Activated CD4-positive, alpha-beta T cell treated with anti-CD3 and anti-CD28 coated beads, Interleukin-2, amount 50 U/mL, for 4 hours (primary cell): ENCODE data around the gene GOLGA6A.
"Not testable (repeated sequence)": the region's sequence is repeated elsewhere in the genome, so short reads cannot be mapped to it uniquely, and the experiment has no call there.

Source experiments
- DNase-seq, 2 experiments: peaks; one replicate each; pipeline ENCODE4 v3.0.0-alpha.2; 2020

GOLGA6A gene

DNA sequence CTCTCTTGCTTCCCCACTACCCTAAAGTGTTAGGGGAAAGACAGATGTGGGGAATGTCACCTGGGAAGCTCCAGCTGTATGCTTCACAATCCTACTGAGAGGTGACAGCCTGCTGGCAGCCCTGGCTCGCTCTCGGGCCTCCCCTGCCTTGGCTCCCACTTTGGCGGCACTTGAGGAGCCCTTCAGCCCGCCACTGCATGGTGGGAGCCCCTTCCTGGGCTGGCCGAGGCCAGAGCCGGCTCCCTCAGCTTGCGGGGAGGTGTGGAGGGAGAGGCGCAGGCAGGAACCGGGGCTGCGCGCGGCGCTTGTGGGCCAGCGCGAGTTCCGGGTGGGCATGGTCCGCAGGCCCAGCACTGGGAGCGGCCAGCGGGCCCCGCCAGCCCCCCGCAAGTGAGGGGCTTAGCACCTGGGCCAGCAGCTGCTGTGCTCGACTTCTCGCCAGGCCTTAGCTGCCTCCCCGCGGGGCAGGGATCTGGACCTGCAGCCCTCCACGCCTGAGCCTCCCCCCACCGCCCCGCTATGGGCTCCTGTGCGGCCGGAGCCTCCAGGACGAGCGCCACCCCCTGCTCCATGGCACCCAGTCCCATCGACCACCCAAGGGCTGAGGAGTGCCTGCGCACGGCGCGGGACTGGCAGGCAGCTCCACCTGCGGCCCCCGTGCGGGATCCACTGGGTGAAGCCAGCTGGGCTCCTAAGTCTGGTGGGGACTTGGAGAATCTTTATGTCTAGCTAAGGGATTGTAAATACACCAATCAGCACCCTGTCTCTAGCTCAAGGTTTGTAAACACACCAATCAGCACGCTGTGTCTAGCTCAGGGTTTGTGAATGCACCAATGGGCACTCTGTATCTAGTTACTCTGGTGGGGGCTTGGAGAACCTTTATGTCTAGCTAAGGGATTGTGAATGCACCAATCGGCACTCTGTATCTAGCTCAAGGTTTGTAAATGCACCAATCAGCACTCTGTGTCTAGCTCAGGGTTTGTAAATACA, 29.8 kb downstream of the GOLGA6A start:
- DNase-seq: not testable (repeated sequence)

DNA sequence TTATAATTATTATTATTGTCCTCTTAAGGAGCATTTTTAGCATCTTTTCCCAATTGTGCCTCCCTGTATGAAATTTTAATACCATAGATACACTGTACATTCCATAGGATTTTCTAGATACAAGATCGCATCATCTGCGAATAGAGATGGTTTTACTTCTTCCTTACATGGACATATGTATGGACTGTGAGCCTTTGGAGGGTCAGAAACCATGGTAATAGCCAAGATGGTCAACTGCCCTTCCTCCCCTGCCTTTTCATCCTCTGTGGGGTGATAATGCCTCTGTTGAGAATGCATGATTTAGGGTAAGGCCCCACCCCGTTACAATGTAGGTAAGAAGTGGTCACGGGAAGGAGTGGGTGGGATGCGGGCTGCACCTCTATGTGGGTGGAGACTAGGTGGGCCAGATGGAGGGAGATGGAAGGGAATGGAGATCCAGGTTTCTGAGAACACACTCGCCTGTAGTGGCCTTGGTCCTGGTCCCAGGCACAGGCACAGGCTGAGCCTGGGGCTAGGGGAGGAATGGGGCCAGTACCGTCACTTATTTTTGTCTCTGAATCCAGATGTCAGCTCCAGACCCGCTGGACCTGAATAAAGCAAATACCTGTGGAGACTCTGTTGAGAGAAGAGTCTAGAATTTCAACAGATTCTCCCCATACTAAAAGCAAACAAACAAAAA, 31.7 kb downstream of the GOLGA6A start:
- no peak for DNase-seq

DNA sequence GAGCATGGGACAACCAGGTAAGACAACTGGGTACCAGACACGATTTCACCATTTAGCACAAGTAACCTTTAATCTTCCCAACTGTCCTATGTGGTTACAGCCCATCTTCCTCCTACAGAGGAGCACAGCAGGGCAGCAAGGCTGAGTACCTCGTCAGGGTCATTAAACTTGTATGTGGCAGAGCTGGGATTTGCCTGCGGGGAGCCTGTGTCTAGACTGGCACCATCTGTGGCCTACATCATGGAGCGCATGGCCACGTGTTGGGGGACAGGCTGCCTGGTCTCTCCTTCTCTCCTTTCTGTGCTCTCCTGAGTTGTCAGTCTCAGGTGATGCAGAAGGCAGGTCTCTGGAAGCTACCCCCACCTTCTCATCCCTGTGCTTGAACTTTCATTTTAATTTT, 32.2 kb downstream of the GOLGA6A start:
- no peak for DNase-seq

DNA sequence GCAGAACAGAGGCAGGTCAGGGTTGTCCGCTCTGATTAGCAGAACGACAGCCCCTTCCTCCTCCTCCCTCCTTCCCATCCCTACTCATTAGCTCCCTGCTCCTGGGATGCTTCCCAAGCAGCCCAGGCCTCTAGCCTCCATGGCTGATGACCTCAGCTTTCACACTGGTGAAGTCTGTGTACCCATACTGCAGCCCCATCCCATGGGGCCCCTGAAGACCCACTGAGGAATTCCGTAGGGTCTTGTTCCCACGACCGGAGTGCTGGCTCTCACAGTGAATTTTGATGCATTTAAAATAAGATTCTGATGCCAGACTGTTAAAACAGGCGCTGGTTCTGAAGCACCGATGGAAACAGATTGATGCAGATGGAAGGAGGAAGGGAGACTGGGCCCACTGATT, 36.1 kb downstream of the GOLGA6A start:
- DNase-seq: no peak

DNA sequence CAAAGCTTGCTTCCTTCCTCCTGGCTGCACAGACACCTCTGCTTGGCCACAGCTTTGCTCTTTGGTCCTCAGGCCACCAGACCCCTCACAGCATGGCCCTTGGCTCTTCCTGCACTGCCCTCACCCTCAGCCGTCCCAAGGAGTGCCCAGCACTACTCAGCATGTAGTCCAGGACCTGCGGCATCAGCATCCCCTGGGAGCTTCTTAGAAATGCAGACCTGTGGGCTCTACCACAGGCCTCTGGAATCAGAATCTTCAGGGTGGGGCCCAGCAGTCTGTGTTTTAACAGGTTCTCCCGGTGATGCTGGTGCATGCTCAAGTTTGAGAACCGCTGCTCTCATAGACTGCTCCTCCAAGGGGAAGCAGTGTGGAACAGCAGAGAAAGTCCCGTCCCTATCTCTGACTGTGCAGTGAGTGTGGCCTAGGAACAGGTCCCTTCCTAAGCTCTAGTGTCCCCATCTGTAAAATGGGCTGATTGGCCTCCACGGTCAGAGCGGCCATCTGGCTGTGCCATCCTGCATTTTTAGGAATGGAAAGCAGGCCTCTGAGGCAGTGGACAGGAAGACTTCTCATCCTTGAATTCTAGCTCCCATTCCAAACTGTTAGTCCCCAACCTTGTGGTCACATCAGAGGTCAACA, 36.6 kb downstream of the GOLGA6A start:
- DNase-seq: no peak

DNA sequence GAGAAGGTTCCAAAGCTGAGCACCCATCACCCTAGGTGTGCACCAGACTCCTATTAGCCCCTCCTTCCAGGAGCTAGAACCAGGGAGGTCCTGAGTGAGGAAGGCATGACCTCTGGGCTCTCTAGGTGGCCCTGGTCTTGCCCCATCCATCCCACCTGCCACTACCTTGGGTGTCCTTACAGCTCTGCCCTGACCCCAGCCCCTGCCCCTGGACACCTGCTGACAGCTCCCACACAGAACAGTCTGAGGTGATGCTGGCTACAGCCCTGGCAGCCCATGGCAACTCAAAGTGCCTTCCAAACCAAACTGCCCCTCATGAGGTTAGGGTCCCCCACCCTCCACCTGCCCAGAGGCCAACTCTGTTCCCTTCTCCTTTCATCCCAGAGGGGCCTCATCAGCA, 37.2 kb downstream of the GOLGA6A start:
- no peak for DNase-seq

DNA sequence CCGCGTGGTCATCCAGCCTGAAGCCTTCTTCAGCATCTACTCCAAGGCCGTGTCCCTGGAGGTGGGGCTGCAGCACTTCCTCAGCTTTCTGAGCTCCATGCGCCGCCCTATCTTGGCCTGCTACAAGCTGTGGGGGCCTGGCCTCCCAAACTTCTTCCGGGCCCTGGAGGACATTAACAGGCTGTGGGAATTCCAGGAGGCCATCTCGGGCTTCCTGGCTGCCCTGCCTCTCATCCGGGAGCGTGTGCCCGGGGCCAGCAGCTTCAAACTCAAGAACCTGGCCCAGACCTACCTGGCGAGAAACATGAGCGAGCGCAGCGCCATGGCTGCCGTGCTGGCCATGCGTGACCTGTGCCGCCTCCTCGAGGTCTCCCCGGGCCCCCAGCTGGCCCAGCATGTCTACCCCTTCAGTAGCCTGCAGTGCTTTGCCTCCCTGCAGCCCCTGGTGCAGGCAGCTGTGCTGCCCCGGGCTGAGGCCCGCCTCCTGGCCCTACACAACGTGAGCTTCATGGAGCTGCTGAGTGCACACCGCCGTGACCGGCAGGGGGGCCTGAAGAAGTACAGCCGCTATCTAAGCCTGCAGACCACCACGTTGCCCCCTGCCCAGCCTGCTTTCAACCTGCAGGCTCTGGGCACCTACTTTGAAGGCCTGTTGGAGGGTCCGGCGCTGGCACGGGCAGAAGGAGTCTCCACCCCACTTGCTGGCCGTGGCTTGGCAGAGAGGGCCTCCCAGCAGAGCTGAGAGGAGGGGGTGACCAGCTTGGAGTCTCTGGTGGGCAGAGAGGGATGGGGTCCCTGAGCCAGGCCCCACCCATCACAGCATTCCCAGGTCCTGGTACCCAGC, 37.9 kb downstream of the GOLGA6A start:
- no peak for DNase-seq

DNA sequence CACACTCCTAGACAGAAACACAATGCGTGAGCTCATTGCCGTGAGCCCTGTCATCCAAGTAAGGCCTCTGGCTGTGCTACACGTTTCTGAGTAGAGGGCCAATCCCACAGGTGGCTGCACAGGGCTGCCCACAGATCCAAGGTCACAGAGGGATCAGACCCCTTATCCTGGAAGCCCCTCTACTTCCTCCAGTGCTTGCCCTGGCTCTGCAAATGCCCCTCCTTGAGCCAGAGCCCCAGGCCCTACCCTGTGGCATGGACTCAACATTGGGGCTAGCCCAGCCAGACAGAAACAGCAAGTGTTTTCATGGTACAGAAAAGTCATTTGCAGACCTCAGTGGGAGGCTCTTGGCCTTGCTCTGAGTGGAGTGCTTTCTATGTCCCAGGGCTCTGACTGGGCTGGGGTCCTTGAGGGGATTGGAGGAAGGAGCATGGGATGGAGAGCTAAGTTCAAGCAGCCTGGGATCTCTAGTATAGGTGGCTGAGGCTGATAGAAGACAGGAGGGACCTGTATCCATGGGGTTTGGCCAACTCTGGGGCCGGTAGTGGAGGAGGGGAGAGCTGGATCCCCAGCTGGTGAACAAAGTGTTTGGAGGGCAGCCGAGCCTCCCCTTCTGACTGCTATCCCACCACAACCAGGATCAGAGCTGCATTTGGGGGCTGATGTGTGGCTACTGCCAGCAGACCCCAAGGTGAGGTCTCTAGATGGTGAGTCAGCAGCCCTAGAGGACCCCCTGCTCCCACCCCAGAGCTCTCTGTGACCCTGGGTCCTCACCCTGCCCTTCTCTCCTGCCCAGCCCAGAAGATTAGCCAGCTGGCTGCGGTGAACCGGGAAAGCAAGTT, 38.7 kb downstream of the GOLGA6A start:
- no peak for DNase-seq

DNA sequence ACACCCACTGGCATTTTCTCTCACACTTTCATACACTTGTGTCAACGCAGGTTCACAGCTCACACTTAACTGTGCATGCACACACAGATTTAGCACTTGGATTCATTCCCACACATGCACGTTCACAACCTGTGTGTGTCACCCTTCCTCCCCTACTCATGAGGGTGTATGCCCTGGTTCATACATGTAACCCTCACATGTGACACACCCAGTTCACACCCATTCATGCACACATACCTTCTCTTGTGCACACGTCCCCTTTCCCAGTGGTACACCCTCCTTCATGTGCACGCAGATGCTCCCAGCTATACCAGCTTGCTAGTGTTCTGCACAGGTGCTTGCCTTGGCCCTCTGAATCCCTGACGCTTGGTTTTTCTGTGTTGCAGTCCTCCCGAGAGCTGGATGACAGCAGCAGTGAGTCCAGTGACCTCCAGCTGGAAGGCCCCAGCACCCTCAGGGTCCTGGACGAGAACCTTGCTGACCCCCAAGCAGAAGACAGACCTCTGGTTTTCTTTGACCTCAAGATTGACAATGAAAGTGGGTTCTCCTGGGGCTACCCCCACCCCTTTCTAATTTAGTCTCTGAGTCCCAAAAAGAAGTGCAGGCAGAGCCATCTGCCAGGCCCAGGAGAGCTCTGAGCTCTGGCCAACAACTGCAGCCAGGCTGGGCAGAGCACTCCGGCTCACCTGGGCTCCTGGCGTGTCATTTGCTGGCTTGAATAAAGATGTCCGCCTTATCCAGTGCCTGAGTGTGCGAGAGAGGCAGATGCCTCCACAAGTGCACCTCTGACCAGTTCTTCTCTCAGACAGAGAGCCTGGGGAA, 39.5 kb downstream of the GOLGA6A start:
- no peak for DNase-seq

DNA sequence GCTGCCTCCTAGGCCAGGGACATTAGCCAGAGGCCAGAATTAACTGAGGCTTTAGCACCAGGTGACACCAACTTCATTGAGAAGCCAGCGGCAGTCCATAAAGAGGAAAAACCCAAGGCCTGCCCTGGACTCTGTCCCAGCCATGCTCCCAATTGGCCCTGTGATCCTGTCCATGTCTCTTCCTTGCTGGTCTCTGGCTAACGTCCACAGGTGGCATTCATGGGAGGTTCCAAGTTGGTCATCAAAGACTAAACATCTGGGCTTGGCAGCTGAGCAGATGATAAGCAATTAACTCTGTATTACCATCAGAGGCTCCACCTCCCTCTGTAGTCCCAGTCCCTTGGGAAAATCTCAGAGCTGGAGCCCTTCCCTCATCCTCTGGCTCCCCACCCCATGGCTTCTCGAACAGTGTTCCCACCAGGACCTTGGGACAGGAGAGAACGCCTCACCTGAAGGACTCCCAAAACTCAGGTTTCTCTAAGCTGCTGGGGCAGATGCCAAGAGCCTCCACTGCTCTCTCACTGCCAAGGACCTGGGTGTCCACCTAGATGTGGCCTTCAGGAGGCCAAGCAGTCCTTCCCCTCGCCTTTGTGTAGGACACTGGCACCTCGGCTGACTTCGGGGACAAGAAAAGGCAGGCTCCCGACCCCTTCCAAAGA, 40.4 kb downstream of the GOLGA6A start:
- DNase-seq: no peak

DNA sequence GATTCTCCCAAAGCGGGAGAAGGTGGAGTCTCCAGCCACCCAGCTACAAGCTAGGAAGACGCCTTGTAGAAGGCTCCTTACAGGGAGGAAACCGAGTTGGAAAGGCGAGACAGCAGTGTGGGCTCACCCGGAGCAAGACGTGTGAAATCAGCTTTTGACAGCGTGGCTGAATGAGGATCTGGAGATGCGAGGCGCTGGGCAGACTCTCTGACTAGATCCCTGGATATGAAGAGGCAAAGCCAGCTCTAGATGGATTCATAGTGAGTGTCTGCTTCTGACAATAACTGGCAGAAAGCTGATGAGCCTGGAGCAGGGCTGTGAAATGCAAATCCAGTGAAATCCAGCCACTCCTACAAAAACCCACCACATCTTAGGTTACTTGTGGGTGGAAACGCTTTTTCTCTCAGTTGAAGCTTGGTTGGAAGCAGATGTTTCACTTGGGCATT, 41.0 kb downstream of the GOLGA6A start:
- no peak for DNase-seq

DNA sequence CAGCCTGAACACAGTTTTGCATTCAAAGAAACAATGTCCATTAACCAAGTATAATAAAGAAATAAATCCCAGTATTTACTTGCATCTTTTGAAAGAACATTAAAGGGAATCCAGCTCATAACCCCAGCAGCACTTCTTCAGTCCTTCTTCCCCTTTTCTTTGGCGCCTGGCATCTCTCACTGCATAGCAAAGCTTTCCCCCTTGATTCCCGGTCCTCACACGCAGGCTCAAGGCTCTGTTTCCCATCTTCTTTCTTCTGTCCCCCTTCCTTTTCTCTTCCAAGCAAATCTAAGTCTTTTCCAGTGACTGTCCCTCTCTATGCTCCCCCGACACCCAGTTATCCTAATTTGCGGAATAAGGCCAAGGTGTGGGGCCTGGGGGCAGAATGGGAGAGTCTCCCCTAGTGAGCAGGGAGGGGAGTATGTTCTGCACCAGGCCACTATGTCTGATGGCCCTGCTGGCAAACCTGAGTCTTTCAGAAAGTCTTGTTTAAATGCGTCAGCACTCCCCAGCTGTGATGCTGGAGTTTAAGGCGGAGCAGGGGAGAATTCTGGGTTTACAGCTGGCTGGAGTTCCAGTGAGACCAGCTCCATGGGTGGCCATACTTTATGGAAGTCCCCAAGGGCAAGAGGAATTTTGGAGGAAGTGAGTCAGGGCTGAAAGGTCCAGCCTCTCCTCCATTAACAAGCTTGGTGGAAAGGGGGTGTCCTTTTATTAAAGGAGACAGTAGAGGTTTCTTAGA, 42.1 kb downstream of the GOLGA6A start:
- DNase-seq: no peak

DNA sequence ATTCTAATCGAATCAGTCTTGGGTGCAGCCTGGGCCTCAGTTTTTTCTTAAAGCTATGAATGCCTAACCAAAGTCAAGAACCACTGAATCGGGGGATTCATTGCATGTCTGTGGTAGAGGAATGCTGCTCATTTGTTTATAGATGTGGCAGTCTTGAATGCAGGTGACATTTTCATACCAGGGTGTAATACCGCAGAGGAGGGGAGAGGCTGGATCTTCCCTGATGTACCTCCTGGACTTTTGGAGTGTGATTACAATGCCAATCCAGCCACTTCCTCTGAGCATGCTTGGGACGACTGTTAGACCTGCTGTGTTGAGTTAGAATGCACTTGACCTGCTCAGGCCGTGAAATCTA, 42.7 kb downstream of the GOLGA6A start:
- DNase-seq: no peak

DNA sequence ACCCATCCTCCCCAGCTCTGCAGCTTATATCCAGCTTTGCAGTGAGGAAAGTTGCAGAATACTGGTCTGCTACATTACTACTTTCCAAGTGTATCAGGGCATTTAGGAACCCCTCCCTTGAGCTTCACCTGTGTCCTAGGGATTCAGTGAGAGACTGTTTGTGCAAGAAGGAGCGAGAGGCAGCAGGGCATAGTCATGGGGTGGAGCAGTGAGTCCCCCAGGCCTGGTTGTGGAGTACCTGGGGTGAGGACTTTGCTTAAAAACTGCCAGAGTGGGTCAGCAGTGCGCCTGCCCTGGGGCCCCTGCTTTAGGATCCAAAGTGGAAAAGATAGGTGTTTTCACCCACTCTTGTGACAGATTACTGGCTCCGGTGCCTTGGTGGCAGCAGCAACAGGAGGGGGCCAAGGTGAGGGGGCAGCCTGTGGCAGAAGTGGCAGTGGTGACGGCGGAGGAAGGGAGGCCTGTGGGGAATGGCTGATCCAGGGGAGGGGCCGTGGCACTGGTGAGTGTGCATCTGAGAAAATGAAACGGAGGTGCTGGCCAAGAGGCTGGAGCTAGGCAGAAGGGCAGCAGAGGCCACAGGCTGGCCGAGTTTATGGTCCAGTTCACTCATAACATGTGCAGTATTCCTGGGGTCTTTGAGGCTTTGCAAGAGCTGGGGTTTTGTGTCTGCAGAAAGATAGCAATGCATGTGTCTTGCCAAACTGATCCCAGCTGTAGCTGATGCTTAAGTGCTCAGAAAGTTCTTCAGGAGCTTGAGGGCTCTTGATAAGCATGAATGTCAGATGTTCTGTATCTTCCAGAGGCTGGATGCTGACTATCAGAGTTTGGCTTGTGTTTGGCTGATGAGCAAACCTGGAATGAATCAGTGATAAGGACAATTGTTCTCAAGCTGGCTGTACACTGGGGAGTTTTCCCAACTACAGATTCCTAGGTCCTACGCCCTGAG, 43.4 kb downstream of the GOLGA6A start:
- no peak for DNase-seq

DNA sequence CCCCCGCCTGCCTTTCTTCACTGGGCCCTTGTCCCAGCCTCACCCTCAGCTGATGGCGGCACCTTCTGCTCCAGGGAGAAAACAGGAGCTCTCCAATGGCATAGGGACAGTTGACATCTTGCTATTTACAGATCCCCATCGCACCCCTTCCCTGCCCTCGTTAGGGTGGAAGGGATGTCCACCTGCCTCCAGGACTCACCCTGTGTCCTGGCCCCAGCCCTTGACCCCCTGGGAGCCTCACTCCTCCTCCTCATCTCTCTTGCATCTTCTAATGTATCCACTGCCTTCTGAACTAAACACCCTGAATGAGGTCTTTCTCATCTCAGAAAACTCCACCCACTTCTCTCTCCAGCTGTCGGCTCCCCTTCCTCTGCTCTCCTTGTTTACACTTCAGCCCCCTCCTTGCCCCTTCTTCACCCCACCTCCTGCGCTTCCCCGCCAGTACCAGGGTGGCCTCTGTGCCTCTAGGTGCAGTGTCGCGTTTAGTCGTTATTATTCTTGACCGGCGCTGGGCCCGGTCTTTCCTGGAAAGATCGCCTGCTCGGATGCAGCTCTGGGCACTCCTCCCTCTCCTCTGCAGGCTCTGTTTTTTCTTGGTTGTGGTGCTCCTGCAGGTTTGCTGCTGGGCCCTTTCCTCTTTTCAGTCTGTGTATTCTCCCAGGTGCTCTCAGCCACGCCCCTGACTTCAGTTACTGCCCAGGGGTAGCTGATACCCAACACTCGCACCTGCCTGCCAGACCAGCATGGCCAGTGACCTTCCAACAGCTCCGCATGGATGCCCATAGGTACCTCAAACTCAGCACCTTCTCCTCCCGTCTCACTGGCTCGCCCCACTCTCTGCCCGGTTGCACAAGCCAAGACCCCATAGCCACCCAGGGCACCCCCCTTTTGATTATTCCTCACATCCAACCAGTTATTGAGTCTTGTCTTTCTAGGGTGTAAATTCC, 44.9 kb downstream of the GOLGA6A start:
- no peak for DNase-seq

DNA sequence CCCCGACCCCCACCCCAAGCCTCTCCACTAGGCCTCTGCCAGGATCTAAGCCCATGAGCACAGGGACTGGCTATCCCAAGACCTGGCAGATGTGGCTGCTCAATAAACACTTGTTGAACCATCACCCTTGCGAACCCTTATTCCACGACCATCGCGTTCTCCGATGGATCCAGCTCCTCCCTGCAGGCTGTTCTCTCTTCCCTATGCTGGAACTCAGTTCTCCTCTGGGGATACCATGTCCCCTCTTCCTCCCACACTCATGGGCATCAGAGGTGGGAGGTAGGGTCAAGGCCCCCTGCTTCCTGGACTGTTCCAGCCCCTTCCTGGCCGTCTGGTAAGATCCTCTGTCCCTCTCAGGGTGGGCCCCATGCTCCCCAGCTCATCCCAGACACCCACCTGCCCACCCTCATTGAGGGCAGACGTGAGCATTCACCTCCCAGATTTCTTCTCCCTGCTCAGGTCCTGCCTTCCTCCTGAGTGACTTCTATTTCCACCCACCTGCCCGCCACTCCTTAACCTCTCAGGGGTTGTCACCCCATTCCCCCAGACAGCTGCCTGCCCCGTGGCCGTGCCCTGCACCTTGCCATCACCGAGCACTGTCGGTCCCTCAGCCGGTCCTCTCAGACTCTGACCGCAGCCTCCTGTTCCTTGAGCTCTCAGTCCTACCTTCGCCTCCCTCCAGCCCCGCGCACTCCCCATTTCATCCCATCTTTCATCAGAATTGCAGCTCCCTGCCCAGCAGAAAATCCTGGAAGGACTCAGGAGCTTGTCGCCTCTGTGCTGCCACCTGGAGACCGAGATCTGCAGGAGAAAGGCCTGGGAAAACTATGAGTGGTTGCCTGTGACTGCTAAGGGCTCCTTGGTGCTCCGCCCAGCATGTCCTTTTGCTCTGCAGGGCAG, 45.8 kb downstream of the GOLGA6A start:
- DNase-seq: no peak
